K562 (cell line): ENCODE measurements around the gene SPATS1. TPM values are rescaled to one million over a fixed set of nuclear protein-coding genes. Genes with fewer than 3 reads are reported as not detected.

Experiments
- ARID1B ChIP-seq: fragments of 450-650 bp; IDR thresholded peaks from 2 replicates; pipeline ENCODE4 v1.6.1; 2016; ENCODE audit warnings: antibody characterized with exemption, mild to moderate bottlenecking, inconsistent platforms
- CBFA2T3 ChIP-seq: fragments of 450-650 bp; IDR thresholded peaks from 2 replicates; pipeline ENCODE4 v1.6.1; 2017
- CC2D1A ChIP-seq: fragments of 450-650 bp; IDR thresholded peaks from 2 replicates; pipeline ENCODE4 v1.6.1; 2017; ENCODE audit warnings: mild to moderate bottlenecking
- CHD4 ChIP-seq: fragments of 200-600 bp; sonication (generic); IDR thresholded peaks from 3 replicates; pipeline ENCODE4 v1.6.1; 2012; ENCODE audit warnings: low read depth, mild to moderate bottlenecking, mixed read lengths, low read length, inconsistent platforms; ENCODE audit not compliant: insufficient read depth, insufficient replicate concordance, poor library complexity, severe bottlenecking
- DACH1 ChIP-seq: fragments of 450-650 bp; IDR thresholded peaks from 2 replicates; pipeline ENCODE4 v1.6.1; 2018; ENCODE audit not compliant: partially characterized antibody
- ESRRA ChIP-seq: fragments of 450-650 bp; IDR thresholded peaks from 2 replicates; pipeline ENCODE4 v1.6.1; 2014; ENCODE audit warnings: low read depth, mild to moderate bottlenecking, moderate library complexity, borderline replicate concordance
- KDM1A ChIP-seq, 2 experiments: fragments of 450-650 bp; IDR thresholded peaks; 2 replicates each; pipeline ENCODE4 v1.6.1; 2016; ENCODE audit warnings: mild to moderate bottlenecking in 2 of 2
- KHSRP ChIP-seq: fragments of 450-650 bp; IDR thresholded peaks from 2 replicates; pipeline ENCODE4 v1.6.1; 2017
- NR1H2 ChIP-seq: sonication (generic); formaldehyde crosslinking; IDR thresholded peaks from 2 replicates; pipeline ENCODE4 v1.4.0; 2020; ENCODE audit warnings: mild to moderate bottlenecking, missing genetic modification reagents
- POU5F1 ChIP-seq: fragments of 150-350 bp; IDR thresholded peaks from 2 replicates; pipeline ENCODE4 v1.6.1; 2014; ENCODE audit warnings: borderline replicate concordance, low read length, low read depth, mild to moderate bottlenecking; ENCODE audit not compliant: partially characterized antibody
- RBM25 ChIP-seq: fragments of 200-400 bp; formaldehyde crosslinking; IDR thresholded peaks from 2 replicates; pipeline ENCODE4 v1.6.1; 2018; ENCODE audit warnings: low read length, low read depth, moderate library complexity; ENCODE audit not compliant: severe bottlenecking
- SMARCA5 ChIP-seq: fragments of 450-650 bp; IDR thresholded peaks from 2 replicates; pipeline ENCODE4 v1.6.1; 2016
- TCF7L2 ChIP-seq: fragments of 150-350 bp; IDR thresholded peaks from 2 replicates; pipeline ENCODE4 v1.6.1; 2016; ENCODE audit warnings: low read depth, mild to moderate bottlenecking, low read length, moderate library complexity
- THRA ChIP-seq: fragments of 450-650 bp; IDR thresholded peaks from 2 replicates; pipeline ENCODE4 v1.6.1; 2017; ENCODE audit warnings: mild to moderate bottlenecking, moderate library complexity
- ZBED1 ChIP-seq: IDR thresholded peaks from 2 replicates; pipeline ENCODE4 v1.6.1; 2014
- ZNF408 ChIP-seq: fragments of 250-450 bp; sonication (Bioruptor Pico); IDR thresholded peaks from 2 replicates; pipeline ENCODE4 v1.4.0; 2020; ENCODE audit warnings: low read depth, mild to moderate bottlenecking, moderate library complexity
- polyA plus RNA-seq, 8 experiments: library from polyadenylated mRNA; depleted of rRNA in 4 of 8; stranded (reverse) in 5 of 8; unstranded in 3 of 8; fragments of >200 nt; fragmentation: Nextera tagmentation in 2 of 8; fragmentation: Illumina TruSeq in 1 of 8; extraction: Ambion mirVana in 2 of 8; extraction: Trizol in 1 of 8; gene quantifications; 2 replicates each; pipeline versions ENCODE4 v1.2.1 to v1.2.3, GENCODE V29; 2011 to 2014; ENCODE audit warnings: inconsistent platforms in 1 of 8, missing spikeins in 1 of 8
- total RNA-seq, 7 experiments: library from RNA; depleted of rRNA in 6 of 7; stranded (reverse); fragments of >200 nt in 6 of 7; fragmentation: Illumina TruSeq in 2 of 7; extraction: Trizol in 2 of 7; gene quantifications; 2 replicates each; pipeline versions ENCODE4 v1.2.1 to v1.2.3, GENCODE V29; 2011 to 2021; ENCODE audit warnings: low replicate concordance in 1 of 7

SPATS1 gene
- total and polyA plus RNA-seq, 9 of the 15 experiments (the other 6 are each of a cell fraction or from before 2014, with no cell fraction given) = not detected

- peak; percentile 73 for TF ChIP-seq RBM25
- TF ChIP-seq CBFA2T3 = peak; percentile 53
- TF ChIP-seq CC2D1A = 0 out of 2 replicates have a peak, but pooled peaks have one; percentile 18
- TF ChIP-seq ARID1B = peak; percentile 23; the same call in 1 of the 2 replicates
- peak; percentile 80 for TF ChIP-seq KDM1A (IDR thresholded peaks at IDR 0.05)
- TF ChIP-seq SMARCA5 = peak; percentile 54; the same call in 1 of the 2 replicates
- TF ChIP-seq TCF7L2 = no peak
- peak; percentile 67 for TF ChIP-seq CHD4
- no peak for TF ChIP-seq ZBED1
- no peak for TF ChIP-seq KHSRP
- TF ChIP-seq POU5F1 = no peak
- no peak for TF ChIP-seq ESRRA
- TF ChIP-seq DACH1 = no peak
- TF ChIP-seq ZNF408 (CRISPR knock-in tag) = no peak
- TF ChIP-seq THRA = no peak
- no peak for TF ChIP-seq NR1H2
Observed at GRCh38 chr6:44352259-44352658, 9.8 kb downstream of the SPATS1 start (continued).
